ELR (cell line): ENCODE data around the gene PODXL.

Experiments used
- DNase-seq: peaks from one replicate; pipeline ENCODE4 v3.0.0-alpha.2; 2015; ENCODE audit warnings: low read depth

Gene PODXL

DNA sequence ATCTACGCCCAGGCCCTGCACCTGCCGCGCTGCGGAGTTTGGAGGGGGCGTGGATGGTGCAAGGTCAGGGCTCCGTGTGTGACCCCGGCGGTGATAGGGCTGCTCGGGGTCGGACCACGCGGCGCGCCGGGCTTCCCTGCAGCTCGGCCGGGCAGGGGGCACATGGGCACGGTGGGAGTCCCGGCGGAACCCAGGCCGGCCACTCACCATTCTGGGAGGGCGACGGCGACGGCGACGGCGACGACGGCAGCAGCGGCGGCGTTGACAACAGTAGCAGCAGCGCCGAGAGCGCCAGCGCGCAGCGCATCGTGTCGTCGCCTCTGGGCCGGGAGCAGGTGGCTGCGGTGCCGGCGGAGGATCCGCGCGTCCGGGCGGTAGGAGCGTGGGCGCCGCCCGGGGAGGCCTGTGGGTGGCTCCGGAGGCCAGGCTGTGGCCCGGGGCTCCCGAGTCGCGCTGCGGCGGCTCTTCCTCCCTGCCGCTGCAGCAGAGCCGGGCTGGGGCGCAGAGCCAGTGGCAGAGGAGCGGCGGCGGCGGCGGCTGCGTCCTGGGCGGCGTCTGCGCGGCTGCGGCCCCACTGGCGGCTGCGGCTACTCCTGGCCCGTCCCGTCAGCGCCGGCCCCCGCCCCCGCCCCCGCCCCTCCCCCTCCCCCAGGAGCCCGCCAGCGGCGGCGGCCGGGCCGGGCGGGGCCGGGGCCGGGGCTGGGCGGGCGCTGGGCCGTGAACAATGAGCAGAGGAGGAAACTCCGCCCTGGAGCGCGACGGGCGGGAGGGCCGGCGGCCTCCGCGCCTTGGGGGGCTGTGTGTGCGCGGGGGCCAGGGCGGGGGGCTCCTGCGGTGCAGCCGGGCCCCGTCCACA is at the start of gene PODXL:
TSS of gene PODXL (minus strand) at position 576 of the 856 bp plus-strand sequence. CDS start at position 307, 269 bp downstream.
- peak; percentile 78 for DNase-seq

GRCh38 chr7:131605280-131605878 is 49.0 kb upstream of the PODXL start:
- no peak for DNase-seq

- DNase-seq = peak; percentile 97
Measured at GRCh38 chr7:131604841-131605279, 48.4 kb upstream of the PODXL start.

- DNase-seq = peak; percentile 33
Measured at GRCh38 chr7:131603932-131604331, 47.5 kb upstream of the PODXL start.

DNA sequence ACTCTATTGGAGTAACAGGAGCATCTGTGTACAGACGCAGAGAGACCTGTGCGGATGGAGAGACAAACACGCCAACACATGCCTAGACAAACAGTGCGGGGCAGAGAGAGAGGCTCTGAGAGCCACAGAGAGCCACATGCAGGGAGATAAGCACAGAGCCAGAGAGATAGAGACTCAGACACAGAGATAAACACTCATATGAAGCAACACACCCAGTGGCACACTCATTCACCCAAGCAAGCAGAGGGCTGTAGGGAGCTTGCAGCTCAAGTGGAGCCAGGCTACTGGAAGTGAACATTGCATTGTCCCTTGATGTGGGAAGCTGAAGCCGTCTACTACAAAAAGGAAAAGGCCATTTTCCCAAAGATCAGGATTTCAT is 46.6 kb upstream of the PODXL start:
- DNase-seq = no peak

GRCh38 chr7:131602304-131602993 is 46.0 kb upstream of the PODXL start:
- DNase-seq = peak; percentile 51

- peak; percentile 31 for DNase-seq
Measured at GRCh38 chr7:131600085-131600881, 43.9 kb upstream of the PODXL start.

DNA sequence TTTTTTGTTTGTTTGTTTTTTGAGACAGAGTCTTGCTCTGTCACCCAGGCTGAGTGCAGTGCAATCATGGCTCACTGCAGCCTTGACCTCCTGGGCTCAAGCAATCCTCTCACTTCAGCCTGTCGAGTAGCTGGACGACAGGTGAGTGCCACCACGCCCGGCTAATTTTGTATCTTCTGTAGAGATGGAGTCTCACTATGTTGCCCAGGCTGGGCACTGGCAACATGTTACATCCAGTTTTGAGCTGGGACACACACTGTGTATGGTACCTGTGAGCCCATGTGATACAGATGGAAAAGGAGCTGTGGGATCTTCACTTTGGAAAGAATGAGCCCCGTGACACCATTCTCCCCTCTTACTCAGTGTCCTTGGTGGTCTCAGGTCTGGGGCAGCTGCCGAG is 40.4 kb upstream of the PODXL start:
- no peak for DNase-seq

DNA sequence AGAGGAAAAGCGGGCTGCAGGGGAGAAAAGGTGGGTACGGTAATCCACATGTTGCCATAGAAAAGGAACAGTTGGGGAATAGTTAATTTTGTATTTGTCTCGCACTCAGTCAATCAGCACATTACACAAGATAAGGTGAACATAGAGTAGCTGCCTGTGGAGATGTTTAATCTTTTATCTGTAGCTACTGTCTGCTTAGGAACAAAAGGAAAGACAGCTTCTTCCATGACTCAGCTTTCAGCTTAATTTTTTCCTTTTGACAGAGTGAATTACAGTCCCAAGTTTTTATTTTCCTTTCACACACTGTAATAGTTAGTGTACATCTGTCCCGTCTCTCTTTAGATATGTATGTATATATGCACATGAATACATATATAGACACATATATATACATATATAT is 39.3 kb upstream of the PODXL start:
- no peak for DNase-seq

DNA sequence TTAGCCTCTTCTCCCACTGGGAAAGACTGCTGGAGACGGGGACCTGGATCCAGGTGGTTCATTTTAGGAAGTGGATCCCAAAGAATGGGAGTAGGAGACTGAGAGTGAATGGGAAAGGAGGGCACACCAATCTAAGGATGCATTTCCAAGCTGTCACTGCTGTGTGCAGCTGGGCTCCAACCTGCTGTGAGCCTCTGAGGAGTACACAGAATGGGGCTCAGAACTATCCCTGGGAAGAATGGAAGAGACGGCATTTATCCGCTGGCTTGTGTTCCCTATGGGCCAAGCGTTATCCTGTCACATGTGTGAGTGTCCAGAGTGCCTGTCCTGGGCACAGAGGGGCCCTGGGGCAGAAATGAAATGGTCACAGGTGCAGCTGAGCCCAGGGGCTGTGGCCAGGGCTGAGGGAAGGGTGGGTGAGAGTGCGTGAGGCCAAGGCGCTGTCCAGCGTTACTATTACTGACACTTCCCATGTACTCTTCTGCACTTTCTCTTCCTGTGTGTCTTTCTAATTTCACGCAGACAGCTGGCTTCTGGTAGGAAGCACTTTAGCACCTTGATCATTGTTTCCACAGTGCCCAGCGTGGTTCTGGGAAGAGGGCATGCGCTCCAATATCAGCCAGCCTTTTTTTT is 35.4 kb upstream of the PODXL start:
- no peak for DNase-seq

GRCh38 chr7:131587315-131587923 is 31.0 kb upstream of the PODXL start:
- no peak for DNase-seq

GRCh38 chr7:131586759-131587158 is 30.3 kb upstream of the PODXL start:
- DNase-seq = no peak

GRCh38 chr7:131586259-131586658 is 29.8 kb upstream of the PODXL start:
- peak; percentile 24 for DNase-seq

DNA sequence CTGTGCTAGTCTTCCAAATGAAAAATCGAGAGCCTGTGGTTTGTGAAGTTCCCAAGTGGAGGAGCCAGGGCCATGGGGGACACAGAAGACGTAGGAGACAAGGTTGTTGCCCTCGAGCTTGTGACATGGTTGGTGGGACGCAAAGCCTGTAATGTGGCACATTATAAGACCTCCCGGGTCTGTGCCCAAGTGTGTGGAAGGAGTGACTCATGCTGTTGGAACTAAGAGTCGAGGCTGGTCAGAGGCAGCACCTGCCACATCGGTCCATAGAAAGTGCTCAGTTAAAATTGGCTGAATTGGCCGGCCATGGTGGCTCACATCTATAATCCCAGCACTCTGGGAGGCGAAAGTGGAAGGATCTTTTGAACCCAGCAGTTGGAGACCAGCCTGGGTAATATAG is 27.0 kb upstream of the PODXL start:
- DNase-seq = peak; percentile 42

DNA sequence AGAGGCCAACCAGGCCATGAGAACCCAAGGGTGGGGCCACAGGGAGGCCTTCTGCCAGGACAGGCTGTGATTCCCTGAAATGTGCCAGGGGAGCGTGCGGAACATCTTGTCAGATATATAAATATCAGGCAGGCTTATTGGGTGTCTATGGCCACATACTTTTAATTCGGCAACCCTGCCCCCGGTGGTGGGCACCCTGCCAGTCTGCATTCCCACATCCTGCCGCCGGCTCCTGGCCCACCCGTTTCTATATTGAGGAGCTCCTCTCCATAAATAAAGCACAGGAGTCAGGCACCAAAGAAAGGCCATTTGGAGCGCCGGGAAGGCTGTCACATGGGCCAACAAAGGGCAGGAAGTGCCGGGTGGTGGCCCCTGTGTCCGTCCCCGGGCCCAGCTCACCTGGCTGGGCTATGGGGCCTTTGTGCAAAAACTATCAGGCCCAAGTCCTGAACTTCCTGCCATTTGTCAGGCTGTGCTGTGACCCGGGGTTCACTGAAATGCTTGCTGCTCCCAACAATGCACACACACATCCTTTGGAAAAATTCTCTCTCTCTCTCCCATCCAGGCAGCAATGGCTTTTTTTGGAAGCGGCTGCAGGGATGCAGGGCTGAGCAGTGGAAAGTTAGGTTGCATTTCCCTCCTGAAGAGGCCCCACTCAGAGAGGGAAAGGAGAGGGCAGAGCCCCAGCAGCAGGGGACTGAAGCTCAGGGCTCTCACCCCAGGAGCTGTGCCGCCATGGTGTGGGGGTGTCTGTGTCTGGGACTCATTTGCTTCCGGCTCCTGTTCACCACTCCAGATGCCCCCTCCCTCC is 25.0 kb upstream of the PODXL start:
- DNase-seq = peak; percentile 20

- no peak for DNase-seq
Measured at GRCh38 chr7:131578602-131579001, 22.2 kb upstream of the PODXL start.

GRCh38 chr7:131574741-131575140 is 18.3 kb upstream of the PODXL start:
- peak; percentile 59 for DNase-seq

DNA sequence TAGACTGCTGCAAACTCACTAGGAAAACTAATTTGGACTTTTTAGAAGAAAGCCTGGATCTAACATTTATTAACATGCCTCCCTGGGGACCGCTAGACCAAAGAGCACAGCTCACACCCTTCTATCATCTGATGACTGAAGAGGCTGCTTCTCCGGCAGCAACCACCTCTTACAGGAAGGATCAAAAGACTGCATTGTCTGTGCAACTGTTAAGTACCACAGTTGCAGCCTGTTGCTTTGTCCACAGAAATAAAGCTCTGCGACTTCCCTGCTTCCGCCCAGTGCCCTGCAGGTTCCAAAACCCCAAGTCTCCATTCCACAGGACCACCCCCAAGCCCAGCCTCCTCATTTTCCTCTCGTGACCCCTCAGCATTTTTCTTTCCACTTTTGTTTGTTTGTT is 14.0 kb upstream of the PODXL start:
- no peak for DNase-seq

- no peak for DNase-seq
Measured at GRCh38 chr7:131568970-131569369, 12.5 kb upstream of the PODXL start.

DNA sequence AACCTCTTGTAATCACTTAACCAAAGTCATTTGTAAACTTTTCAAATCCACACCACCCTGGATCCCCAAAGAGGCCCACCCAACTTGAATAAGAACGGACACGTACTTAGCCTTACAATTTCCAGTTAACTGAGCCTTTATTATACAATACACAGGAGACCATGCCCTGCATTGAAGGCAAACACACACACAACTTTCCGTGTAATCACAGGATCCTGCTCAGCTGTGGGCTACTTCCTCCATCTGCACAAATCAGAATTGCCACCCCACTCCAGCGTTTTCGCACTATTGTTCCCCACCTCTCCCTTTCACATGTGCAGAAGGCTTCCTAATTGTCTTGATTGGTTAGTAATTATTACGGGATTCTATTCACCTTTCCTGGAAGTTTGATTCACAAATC is 12.1 kb upstream of the PODXL start:
- DNase-seq = no peak
